NT2/D1 (cell line): Measurements from ENCODE around the gene FARSB.
"Not testable (repeated sequence)": the region's sequence is repeated elsewhere in the genome, so short reads cannot be mapped to it uniquely, and the experiment has no call there.

Experiments used
- DNase-seq: peaks from one replicate; pipeline ENCODE4 v3.0.0-alpha.2; 2011; ENCODE audit warnings: low read depth, low spot score
- H3K27me3 ChIP-seq: 2 replicates; pipeline ENCODE4 v1.6.0; 2011; ENCODE audit warnings: mild to moderate bottlenecking; ENCODE audit not compliant: insufficient read length, insufficient read depth
- H3K36me3 ChIP-seq: 2 replicates; pipeline ENCODE4 v1.6.1; 2011; ENCODE audit warnings: mild to moderate bottlenecking, low read length, mixed read lengths; ENCODE audit not compliant: insufficient read depth, insufficient read length
- H3K4me1 ChIP-seq: 2 replicates; pipeline ENCODE4 v1.5.1; 2011; ENCODE audit not compliant: insufficient read depth, insufficient read length
- H3K4me3 ChIP-seq: 2 replicates; pipeline ENCODE4 v1.5.1; 2011; ENCODE audit warnings: low read depth; ENCODE audit not compliant: insufficient read length
- H3K9ac ChIP-seq: 2 replicates; pipeline ENCODE4 v1.6.0; 2011; ENCODE audit warnings: low read depth; ENCODE audit not compliant: insufficient read length
- H3K9me3 ChIP-seq: 2 replicates; pipeline ENCODE4 v1.5.1; 2011; ENCODE audit warnings: mild to moderate bottlenecking, low read length; ENCODE audit not compliant: insufficient read depth
- SUZ12 ChIP-seq: IDR thresholded peaks from 2 replicates; pipeline ENCODE4 v1.6.1; 2011; ENCODE audit not compliant: insufficient read length, insufficient read depth; ENCODE audit errors: extremely low read depth
- YY1 ChIP-seq: IDR thresholded peaks from 2 replicates; pipeline ENCODE4 v1.6.1; 2011; ENCODE audit not compliant: insufficient read length, insufficient read depth
- ZNF274 ChIP-seq: IDR thresholded peaks from 2 replicates; pipeline ENCODE4 v1.6.1; 2011; ENCODE audit warnings: mild to moderate bottlenecking, low read depth, low read length

The FARSB gene

DNA sequence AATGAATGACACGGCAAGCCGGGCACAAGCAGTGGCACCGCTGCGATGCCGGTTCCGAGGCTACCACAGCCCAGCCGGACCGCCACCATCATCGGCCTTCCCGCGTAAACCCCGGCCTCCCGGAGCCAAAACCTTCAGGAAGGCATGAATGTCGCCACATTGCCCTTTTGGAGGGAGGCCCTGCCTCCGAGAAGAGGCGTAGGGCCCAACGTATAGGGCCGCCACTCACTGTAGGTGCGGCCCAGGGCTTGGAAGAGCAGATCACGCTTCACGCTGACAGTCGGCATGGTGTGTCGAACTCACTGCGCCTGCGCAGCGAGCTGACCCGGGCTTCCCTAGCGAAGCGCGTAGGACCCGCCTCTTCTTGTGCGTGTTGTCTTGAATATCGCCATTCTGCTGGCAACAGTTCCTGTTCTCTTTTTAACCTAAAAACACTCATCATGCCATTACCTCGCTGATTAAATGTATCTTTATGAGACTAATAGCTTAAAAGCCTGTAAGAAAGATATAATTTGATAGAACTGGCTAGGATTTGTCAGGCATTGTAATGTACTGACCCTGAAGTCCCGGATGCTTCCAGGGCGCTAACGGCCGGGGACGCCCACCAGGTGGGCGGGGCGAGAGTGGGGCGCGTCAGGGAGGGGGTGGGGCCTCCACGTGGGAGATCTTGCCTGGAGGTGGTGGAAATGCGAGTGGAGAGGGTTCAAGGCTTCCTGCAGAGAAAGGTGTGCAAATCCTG is at the start of gene FARSB:
Gene FARSB (minus strand): TSS at position 306 of the 739 bp plus-strand sequence. CDS start 19 bp downstream, at position 287.
- Histone ChIP-seq H3K9me3 (no peaks in the 10 kb centered on the region), H3K27me3 (no peaks in the 10 kb centered on the region), H3K4me1 (peaks cover 3% of the 10 kb centered on the region), H3K9ac (peak within 1 kb of the TSS; percentile 100), H3K36me3 (peaks cover 25% of the 10 kb centered on the region), H3K4me3 (peak within 1 kb of the TSS; percentile 99)
- TF ChIP-seq YY1 (no peak), ZNF274 (no peak), SUZ12 (no peak)
- peak; percentile 96 for DNase-seq

DNA sequence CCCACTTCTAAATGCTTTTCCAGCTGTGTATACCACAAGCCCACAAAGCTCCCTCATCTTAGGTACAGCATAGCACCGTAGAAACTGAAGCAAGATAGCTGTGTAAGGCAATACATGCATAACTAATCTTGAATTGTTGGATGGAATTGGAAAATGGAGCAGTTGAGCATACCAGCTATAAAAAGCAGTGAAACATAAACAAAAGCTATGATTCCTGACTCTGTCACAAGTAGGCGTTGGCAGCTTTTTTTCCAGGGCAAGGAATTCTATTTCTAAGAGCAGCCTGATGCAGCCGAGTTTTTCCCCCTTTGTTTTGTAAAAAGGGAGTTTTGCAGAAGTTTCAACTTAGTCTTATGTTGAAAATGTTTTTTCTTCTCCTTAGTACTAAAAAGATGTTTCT is 48.0 kb upstream of the FARSB start:
- H3K4me1 ChIP-seq = no peaks in the 10 kb centered on the region
- no peak for DNase-seq
- H3K27me3 ChIP-seq = no peaks in the 10 kb centered on the region
- no peaks in the 10 kb centered on the region for H3K36me3 ChIP-seq
- H3K9me3 ChIP-seq = no peaks in the 10 kb centered on the region
- no peak for TF ChIP-seq ZNF274
- H3K9ac ChIP-seq = no peak overlapping the region
- H3K4me3 ChIP-seq = no peak overlapping the region

DNA sequence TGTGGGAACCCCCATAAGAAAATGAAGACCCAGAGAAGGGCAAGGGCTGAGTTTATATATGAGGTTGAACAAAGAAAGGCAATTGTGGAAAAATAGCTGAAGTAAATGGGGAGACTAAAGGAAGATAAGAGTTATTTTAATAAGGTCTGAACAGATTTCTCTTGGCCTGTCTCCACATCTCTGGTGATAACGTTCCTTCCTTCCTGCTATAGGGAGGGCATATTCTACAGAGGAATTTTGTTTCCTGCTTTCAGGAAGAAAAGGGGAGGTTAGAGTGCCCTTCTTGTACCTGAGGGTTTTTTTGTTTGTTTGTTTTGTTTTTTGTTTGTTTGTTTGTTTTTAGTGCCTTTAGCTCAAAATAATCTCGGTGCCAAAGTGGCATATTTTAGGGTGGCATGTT is 47.2 kb upstream of the FARSB start:
- no peak for TF ChIP-seq SUZ12
- TF ChIP-seq ZNF274 = no peak
- TF ChIP-seq YY1 = no peak
- Histone ChIP-seq H3K4me3 (no peak overlapping the region), H3K4me1 (no peaks in the 10 kb centered on the region), H3K36me3 (no peaks in the 10 kb centered on the region), H3K27me3 (no peaks in the 10 kb centered on the region), H3K9ac (no peak overlapping the region), H3K9me3 (no peaks in the 10 kb centered on the region)
- no peak for DNase-seq

- no peaks in the 10 kb centered on the region for H3K36me3 ChIP-seq
- H3K9me3 ChIP-seq = no peaks in the 10 kb centered on the region
- no peak overlapping the region for H3K9ac ChIP-seq
- no peak overlapping the region for H3K4me3 ChIP-seq
- H3K4me1 ChIP-seq = no peaks in the 10 kb centered on the region
- DNase-seq = no peak
- TF ChIP-seq YY1 = no peak
- no peak for TF ChIP-seq ZNF274
- TF ChIP-seq SUZ12 = no peak
- H3K27me3 ChIP-seq = no peaks in the 10 kb centered on the region
These were observed 45.8 kb upstream of the FARSB start for GRCh38 chr2:222701721-222702131.

GRCh38 chr2:222701233-222701632 is 45.3 kb upstream of the FARSB start:
- Histone ChIP-seq H3K4me1 (no peaks in the 10 kb centered on the region), H3K9ac (no peak overlapping the region), H3K9me3 (no peaks in the 10 kb centered on the region), H3K4me3 (no peak overlapping the region), H3K27me3 (no peaks in the 10 kb centered on the region), H3K36me3 (no peaks in the 10 kb centered on the region)
- DNase-seq = no peak
- TF ChIP-seq ZNF274 = no peak
- TF ChIP-seq SUZ12 = no peak
- no peak for TF ChIP-seq YY1

- no peak for TF ChIP-seq YY1
- no peak for TF ChIP-seq ZNF274
- TF ChIP-seq SUZ12 = no peak
- H3K4me3 ChIP-seq = no peak overlapping the region
- H3K36me3 ChIP-seq = no peaks in the 10 kb centered on the region
- no peaks in the 10 kb centered on the region for H3K27me3 ChIP-seq
- no peak overlapping the region for H3K9ac ChIP-seq
- DNase-seq = no peak
- no peaks in the 10 kb centered on the region for H3K4me1 ChIP-seq
- H3K9me3 ChIP-seq = no peaks in the 10 kb centered on the region; the same call in 1 of the 2 replicates
These were observed 42.4 kb upstream of the FARSB start for GRCh38 chr2:222698276-222698675.

DNA sequence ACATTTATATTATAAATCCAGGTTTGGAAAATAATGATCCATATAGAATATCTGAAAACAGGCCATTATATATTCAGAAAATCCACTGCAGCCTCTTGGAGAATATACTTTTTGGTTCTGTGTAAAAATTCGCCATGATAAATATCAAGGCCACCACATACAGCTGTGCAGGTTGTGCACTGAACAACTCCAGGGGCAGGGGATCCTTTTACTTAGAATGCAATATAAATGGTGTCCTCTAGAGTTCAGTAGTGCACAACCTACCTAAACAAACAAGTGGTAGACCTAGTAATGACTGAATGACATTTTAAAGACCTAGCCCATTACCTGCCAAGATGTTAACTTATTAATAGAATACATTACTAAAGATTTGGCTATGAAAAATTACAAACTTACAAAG is 37.9 kb upstream of the FARSB start:
- Histone ChIP-seq H3K9me3 (no peaks in the 10 kb centered on the region; the same call in 1 of the 2 replicates), H3K4me3 (no peak overlapping the region), H3K36me3 (no peaks in the 10 kb centered on the region), H3K27me3 (no peaks in the 10 kb centered on the region), H3K4me1 (no peaks in the 10 kb centered on the region), H3K9ac (no peak overlapping the region)
- DNase-seq = peak; percentile 36
- TF ChIP-seq ZNF274 = no peak
- no peak for TF ChIP-seq SUZ12
- TF ChIP-seq YY1 = no peak

GRCh38 chr2:222693413-222693812 is 37.5 kb upstream of the FARSB start:
- H3K27me3 ChIP-seq, H3K4me3 ChIP-seq, H3K9ac ChIP-seq, H3K4me1 ChIP-seq, H3K9me3 ChIP-seq, DNase-seq, H3K36me3 ChIP-seq: not testable (repeated sequence)
